ENCODE results near the gene LIPC. TPM values are rescaled to one million over a fixed set of nuclear protein-coding genes. Genes with fewer than 3 reads are reported as not detected.

LIPC gene
- total RNA-seq, 2 donors from 2014 or later, result 0.52 to 0.59 TPM

- Histone ChIP-seq H3K4me1 (peaks cover 0 to 43% of the 10 kb centered on the region in 2 donors), H3K27ac (no peak overlapping the region), H3K36me3 (no peaks in the 10 kb centered on the region), H3K4me3 (no peak overlapping the region), H3K27me3 (no peaks in the 10 kb centered on the region), H3K9me3 (no peaks in the 10 kb centered on the region)
- no peak for DNase-seq (ENCODE audit: low spot score)
- TF ChIP-seq, protein P1, sequence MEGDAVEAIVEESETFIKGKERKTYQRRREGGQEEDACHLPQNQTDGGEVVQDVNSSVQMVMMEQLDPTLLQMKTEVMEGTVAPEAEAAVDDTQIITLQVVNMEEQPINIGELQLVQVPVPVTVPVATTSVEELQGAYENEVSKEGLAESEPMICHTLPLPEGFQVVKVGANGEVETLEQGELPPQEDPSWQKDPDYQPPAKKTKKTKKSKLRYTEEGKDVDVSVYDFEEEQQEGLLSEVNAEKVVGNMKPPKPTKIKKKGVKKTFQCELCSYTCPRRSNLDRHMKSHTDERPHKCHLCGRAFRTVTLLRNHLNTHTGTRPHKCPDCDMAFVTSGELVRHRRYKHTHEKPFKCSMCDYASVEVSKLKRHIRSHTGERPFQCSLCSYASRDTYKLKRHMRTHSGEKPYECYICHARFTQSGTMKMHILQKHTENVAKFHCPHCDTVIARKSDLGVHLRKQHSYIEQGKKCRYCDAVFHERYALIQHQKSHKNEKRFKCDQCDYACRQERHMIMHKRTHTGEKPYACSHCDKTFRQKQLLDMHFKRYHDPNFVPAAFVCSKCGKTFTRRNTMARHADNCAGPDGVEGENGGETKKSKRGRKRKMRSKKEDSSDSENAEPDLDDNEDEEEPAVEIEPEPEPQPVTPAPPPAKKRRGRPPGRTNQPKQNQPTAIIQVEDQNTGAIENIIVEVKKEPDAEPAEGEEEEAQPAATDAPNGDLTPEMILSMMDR (IDR thresholded peaks at IDR 0.05), result no peak
Observed at GRCh38 chr15:58518626-58519025, 86.8 kb downstream of the LIPC start.

- no peak overlapping the region for H3K27ac ChIP-seq
- H3K9me3 ChIP-seq, result no peaks in the 10 kb centered on the region
- no peak overlapping the region for H3K4me3 ChIP-seq
- DNase-seq (ENCODE audit: low spot score), result no peak
- TF ChIP-seq, protein P1 (IDR thresholded peaks at IDR 0.05), result no peak
- H3K27me3 ChIP-seq, result no peaks in the 10 kb centered on the region
- H3K4me1 ChIP-seq, result peaks cover 0 to 48% of the 10 kb centered on the region in 2 donors
- H3K36me3 ChIP-seq, result no peaks in the 10 kb centered on the region
Observed at GRCh38 chr15:58519516-58519915, 87.7 kb downstream of the LIPC start.

DNA sequence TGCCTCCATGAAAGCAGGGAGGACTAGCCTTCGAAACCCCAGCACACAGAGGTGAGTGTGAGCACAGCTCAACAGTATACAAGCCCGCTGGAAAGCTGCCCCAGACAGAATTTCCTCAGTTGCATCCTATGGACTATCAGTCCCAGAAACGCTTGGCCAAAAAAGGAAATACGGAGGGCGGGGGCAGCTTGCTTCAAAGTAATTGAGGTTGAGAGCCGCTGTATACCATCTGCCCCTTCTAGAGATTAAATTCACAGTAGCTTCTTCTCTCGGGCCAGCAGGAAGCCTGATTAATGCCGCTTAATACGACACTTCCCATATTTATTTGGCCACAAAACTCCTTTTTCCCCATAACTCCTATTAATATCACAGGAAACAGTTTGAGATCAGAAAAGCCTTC lies 88.7 kb downstream of the LIPC start:
- Histone ChIP-seq H3K4me1 (peaks cover 0 to 54% of the 10 kb centered on the region in 2 donors), H3K9me3 (no peaks in the 10 kb centered on the region), H3K36me3 (no peaks in the 10 kb centered on the region), H3K27ac (no peak overlapping the region), H3K27me3 (no peaks in the 10 kb centered on the region), H3K4me3 (no peak overlapping the region)
- TF ChIP-seq, protein P1 (IDR thresholded peaks at IDR 0.05), result no peak
- no peak for DNase-seq (ENCODE audit: low spot score)

DNA sequence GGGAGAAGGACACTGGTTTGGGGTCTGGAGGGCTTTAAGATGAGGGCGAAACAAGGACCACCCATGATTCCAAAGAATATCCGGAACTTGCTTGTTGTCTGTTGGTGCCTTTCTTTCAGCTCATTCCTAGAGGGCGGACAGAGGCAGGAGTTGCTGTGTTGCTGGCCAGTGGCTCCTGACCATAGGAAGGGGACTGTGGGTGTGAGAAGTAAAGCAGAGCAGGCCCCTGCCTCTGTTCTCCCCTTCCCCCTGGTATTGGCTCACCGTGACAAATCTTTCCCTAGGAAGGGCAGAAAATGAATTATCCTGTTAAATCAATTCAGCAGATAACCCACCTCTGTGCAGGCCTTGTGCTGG lies 89.1 kb downstream of the LIPC start:
- Histone ChIP-seq H3K27ac (peak overlapping the region in 1 of 2 donors; percentile 87), H3K36me3 (no peaks in the 10 kb centered on the region), H3K4me1 (peaks cover 0 to 58% of the 10 kb centered on the region in 2 donors), H3K4me3 (no peak overlapping the region), H3K9me3 (no peaks in the 10 kb centered on the region), H3K27me3 (no peaks in the 10 kb centered on the region)
- TF ChIP-seq, protein P1 (IDR thresholded peaks at IDR 0.05), result no peak
- no peak for DNase-seq (ENCODE audit: low spot score)

DNA sequence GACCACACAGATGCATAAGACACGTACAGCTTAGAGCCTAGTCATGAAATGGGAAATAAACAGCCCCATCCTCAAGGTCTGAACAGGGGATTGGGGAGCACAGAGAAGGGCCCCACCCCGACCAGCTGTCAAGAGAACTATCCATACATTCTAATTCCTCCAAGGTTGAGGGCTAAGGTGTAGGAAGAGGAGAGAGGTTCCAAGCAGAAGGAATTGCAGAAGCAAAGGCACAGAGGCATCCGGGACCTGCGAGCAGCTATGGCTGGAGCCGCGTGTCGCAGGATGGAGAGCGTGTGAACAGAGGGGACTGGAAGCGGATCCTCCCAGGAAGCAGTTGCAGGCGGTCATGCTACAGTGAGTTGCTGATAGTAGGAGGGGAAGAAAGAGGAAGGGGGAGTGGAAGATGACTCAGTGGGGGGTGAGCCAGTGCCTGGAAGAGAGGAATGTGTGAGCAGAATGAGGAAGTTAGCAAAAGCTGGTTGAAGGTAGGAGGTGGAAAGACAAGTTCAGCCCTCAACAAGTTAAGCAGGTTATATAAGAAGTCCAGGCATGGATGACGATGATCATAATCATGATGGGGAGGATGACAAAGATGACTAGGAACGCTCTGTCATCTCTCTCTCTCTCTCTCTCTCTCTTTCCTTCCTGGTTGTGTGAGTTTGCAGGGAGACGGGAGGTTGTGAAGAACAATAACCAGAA lies 89.7 kb downstream of the LIPC start:
- H3K9me3 ChIP-seq, result no peaks in the 10 kb centered on the region
- peaks cover 0 to 61% of the 10 kb centered on the region in 2 donors for H3K4me1 ChIP-seq
- peak overlapping the region in 1 of 2 donors; percentile 87 for H3K27ac ChIP-seq
- DNase-seq (ENCODE audit: low spot score), result peak; percentile 70
- no peaks in the 10 kb centered on the region for H3K36me3 ChIP-seq
- no peaks in the 10 kb centered on the region for H3K27me3 ChIP-seq
- no peak overlapping the region for H3K4me3 ChIP-seq
- TF ChIP-seq, protein P1 (IDR thresholded peaks at IDR 0.05), result no peak

GRCh38 chr15:58522391-58522790 lies 90.6 kb downstream of the LIPC start:
- TF ChIP-seq, protein P1 (IDR thresholded peaks at IDR 0.05), result no peak
- DNase-seq (ENCODE audit: low spot score), result no peak
- Histone ChIP-seq H3K27ac (peak overlapping the region; percentile 66 to 87), H3K36me3 (no peaks in the 10 kb centered on the region), H3K9me3 (no peaks in the 10 kb centered on the region), H3K4me3 (no peak overlapping the region), H3K4me1 (peaks cover 0 to 65% of the 10 kb centered on the region in 2 donors), H3K27me3 (no peaks in the 10 kb centered on the region)

All from right atrium auricular region (tissue), 2 donors.